GM19351 (cell line): Measurements from ENCODE around the gene PPIP5K1.

ENCODE experiments used
- ATAC-seq: cut with Tn5 transposase; IDR thresholded peaks from one replicate; pipeline ENCODE4 v1.9.1; 2021; ENCODE audit warnings: mild to moderate bottlenecking, moderate library complexity; ENCODE audit not compliant: unreplicated experiment

Gene PPIP5K1

GRCh38 chr15:43492673-43493601 lies 97.1 kb downstream of the PPIP5K1 start, which contains the start of gene TP53BP1:
TP53BP1 (minus strand) TSS chr15:43493156; CDS start chr15:43493043, 113 bp downstream.
- ATAC-seq: peak; percentile 100

GRCh38 chr15:43492266-43492665 lies 97.7 kb downstream of the PPIP5K1 start:
- no peak for ATAC-seq

DNA sequence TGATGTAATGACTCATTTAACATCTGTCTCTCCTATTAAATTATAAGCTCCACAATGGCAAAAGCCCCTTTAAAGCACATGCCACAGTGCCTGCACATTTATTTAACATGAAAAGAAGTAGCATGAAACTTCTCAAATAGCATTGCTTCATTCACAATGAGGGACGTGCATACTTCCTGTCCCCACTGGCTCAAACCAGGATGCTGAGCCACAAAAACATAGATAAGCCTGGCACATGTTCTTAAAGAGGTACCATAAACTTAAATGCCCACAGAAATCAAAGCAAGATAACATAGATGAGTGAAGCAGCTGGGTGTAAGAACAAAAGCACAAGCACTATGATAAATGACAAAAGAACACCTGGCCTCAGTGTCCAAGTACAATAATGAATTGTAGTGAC lies 100.8 kb downstream of the PPIP5K1 start:
- no peak for ATAC-seq

GRCh38 chr15:43488790-43489189 lies 101.2 kb downstream of the PPIP5K1 start:
- no peak for ATAC-seq

- no peak for ATAC-seq
Observed at GRCh38 chr15:43487271-43487895, 102.6 kb downstream of the PPIP5K1 start.

DNA sequence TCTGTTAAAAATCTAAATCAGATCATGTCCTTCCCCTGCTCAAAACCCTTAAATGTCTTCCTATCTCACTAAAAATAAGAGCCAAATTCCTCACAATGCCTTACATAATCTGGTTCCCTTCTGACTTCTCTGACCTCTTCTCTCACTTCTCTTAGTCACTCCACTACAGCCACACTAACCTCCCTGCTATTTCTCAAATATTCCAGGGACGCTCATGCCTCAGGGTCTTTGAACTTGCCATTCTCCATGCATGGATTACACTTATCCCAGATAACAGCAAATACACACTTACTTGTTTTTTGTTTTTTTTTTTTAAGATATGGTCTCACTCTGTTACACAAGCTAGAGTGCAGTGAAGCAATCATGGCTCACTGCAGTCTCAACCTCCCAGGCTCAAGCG lies 105.6 kb downstream of the PPIP5K1 start:
- no peak for ATAC-seq
